ENCODE results near the gene VSIG10. TPM values are rescaled to one million over a fixed set of nuclear protein-coding genes. Genes with fewer than 3 reads are reported as not detected.

The VSIG10 gene
- total RNA-seq, 3 donors from 2014 or later (not counting 1 experiment from before 2014, with no cell fraction given) = 0.56 to 2.2 (median 0.75) TPM

GRCh38 chr12:118148287-118148686, 44.5 kb upstream of the VSIG10 start:
- Mint-ChIP-seq H3K4me3 (no peak overlapping the region), H3K27me3 (ENCODE audit: low read depth in 2 of 2) (no peaks in the 10 kb centered on the region), H3K27ac (peak overlapping the region in 1 of 2 donors; percentile 54), H3K4me1 (no peaks in the 10 kb centered on the region), H3K9me3 (no peaks in the 10 kb centered on the region), H3K36me3 (peaks cover 18% of the 10 kb centered on the region)
- no peaks in the 10 kb centered on the region for H3K4me1 ChIP-seq (ENCODE audit: control insufficient read depth, insufficient read depth, low read length)
- no peak overlapping the region for H3K27ac ChIP-seq (ENCODE audit: low read length)
- no peaks in the 10 kb centered on the region for H3K27me3 ChIP-seq (ENCODE audit: control insufficient read depth, insufficient read depth, low read length)
- no peak for ATAC-seq
- no peaks in the 10 kb centered on the region for H3K9me3 ChIP-seq (ENCODE audit: control insufficient read depth, insufficient read depth, low read length)
- intact Hi-C loops (cut with micrococcal nuclease) = no loop called here
- WGBS (ENCODE audit: insufficient coverage) = 95% methylated on average over 5 of the region's 5 CpGs
- no peak for DNase-seq
- no peak for TF ChIP-seq CTCF (IDR thresholded peaks at IDR 0.05)
- H3K36me3 ChIP-seq (ENCODE audit: control insufficient read depth, insufficient read depth, low read length) = peaks cover 34% of the 10 kb centered on the region
- no peak overlapping the region for H3K4me3 ChIP-seq (ENCODE audit: low read length)

GRCh38 chr12:118145798-118146156, 42.0 kb upstream of the VSIG10 start:
- Histone ChIP-seq H3K4me3 (ENCODE audit: low read length) (no peak overlapping the region), H3K4me1 (ENCODE audit: control insufficient read depth, insufficient read depth, low read length) (no peaks in the 10 kb centered on the region), H3K27me3 (ENCODE audit: control insufficient read depth, insufficient read depth, low read length) (no peaks in the 10 kb centered on the region), H3K9me3 (ENCODE audit: control insufficient read depth, insufficient read depth, low read length) (no peaks in the 10 kb centered on the region), H3K36me3 (ENCODE audit: control insufficient read depth, insufficient read depth, low read length) (peaks cover 30% of the 10 kb centered on the region), H3K27ac (ENCODE audit: low read length) (no peak overlapping the region)
- no peak for TF ChIP-seq CTCF (IDR thresholded peaks at IDR 0.05)
- ATAC-seq = no peak
- H3K9me3 Mint-ChIP-seq = no peaks in the 10 kb centered on the region
- intact Hi-C loops (cut with micrococcal nuclease) = no loop called here
- peaks cover 12% of the 10 kb centered on the region for H3K36me3 Mint-ChIP-seq
- 95% methylated on average over 9 of the region's 9 CpGs for WGBS (ENCODE audit: insufficient coverage)
- no peaks in the 10 kb centered on the region for H3K27me3 Mint-ChIP-seq (ENCODE audit: low read depth in 2 of 2)
- no peak overlapping the region for H3K4me3 Mint-ChIP-seq
- no peak for DNase-seq
- no peaks in the 10 kb centered on the region for H3K4me1 Mint-ChIP-seq
- H3K27ac Mint-ChIP-seq = peak overlapping the region in 1 of 2 donors; percentile 54

- H3K27ac Mint-ChIP-seq = peak overlapping the region in 1 of 2 donors; percentile 54
- peaks cover 27% of the 10 kb centered on the region for H3K36me3 ChIP-seq (ENCODE audit: control insufficient read depth, insufficient read depth, low read length)
- intact Hi-C loops (cut with micrococcal nuclease) = no loop called here
These were observed 41.4 kb upstream of the VSIG10 start for GRCh38 chr12:118145113-118145797.

More at GRCh38 chr12:118145113-118145797, 41.4 kb upstream of the VSIG10 start:
- no peak overlapping the region for H3K4me3 ChIP-seq (ENCODE audit: low read length)
- Mint-ChIP-seq H3K4me3 (no peak overlapping the region), H3K9me3 (no peaks in the 10 kb centered on the region), H3K36me3 (peaks cover 7% of the 10 kb centered on the region), H3K4me1 (no peaks in the 10 kb centered on the region), H3K27me3 (ENCODE audit: low read depth in 2 of 2) (no peaks in the 10 kb centered on the region)
- H3K9me3 ChIP-seq (ENCODE audit: control insufficient read depth, insufficient read depth, low read length) = no peaks in the 10 kb centered on the region
- WGBS (ENCODE audit: insufficient coverage) = 80% methylated on average over 7 of the region's 7 CpGs
- H3K4me1 ChIP-seq (ENCODE audit: control insufficient read depth, insufficient read depth, low read length) = no peaks in the 10 kb centered on the region
- ATAC-seq (no peak), DNase-seq (no peak)
- no peaks in the 10 kb centered on the region for H3K27me3 ChIP-seq (ENCODE audit: control insufficient read depth, insufficient read depth, low read length)
- no peak overlapping the region for H3K27ac ChIP-seq (ENCODE audit: low read length)
- no peak for TF ChIP-seq CTCF (IDR thresholded peaks at IDR 0.05)
